MM.1S (cell line): Measurements from ENCODE around the gene DNAAF3.

Source experiments
- CTCF ChIP-seq: fragments of 300-600 bp; sonication (generic); IDR thresholded peaks from 2 replicates; pipeline ENCODE4 v1.5.1; 2016; ENCODE audit warnings: antibody characterized with exemption, low read length, mixed read lengths
- EZH2 ChIP-seq: fragments of 300-600 bp; sonication (generic); optimal IDR thresholded peaks from 2 replicates; pipeline ENCODE3; 2017; ENCODE audit warnings: low read depth, mild to moderate bottlenecking, antibody characterized with exemption, low read length, mixed read lengths

GRCh38 chr19:55116859-55117662 lies 49.4 kb downstream of the DNAAF3 start, which contains the start of gene PPP1R12C:
- TF ChIP-seq CTCF (no peak), EZH2 (no peak)
